Peyer's patch (tissue), 4 donors: Measurements from ENCODE around the gene NUDCD3. TPM values are rescaled to one million over a fixed set of nuclear protein-coding genes. Genes with fewer than 3 reads are reported as not detected.

Experiments used
- DNase-seq, 3 donors: peaks; one replicate each; pipeline ENCODE4 v3.0.0-alpha.2; 2017 to 2019
- H3K27ac ChIP-seq, 4 donors: fragments of 200-600 bp; sonication (generic); one replicate each; pipeline ENCODE4 v1.5.1; 2016 to 2019
- H3K27me3 ChIP-seq, 2 donors: fragments of 200-600 bp; sonication (generic); one replicate each; pipeline ENCODE4 v1.5.1; 2019
- H3K36me3 ChIP-seq, 3 donors: fragments of 200-600 bp; sonication (generic); one replicate each; pipeline ENCODE4 v1.5.1; 2016 to 2019
- H3K4me1 ChIP-seq, 4 donors: fragments of 200-600 bp; sonication (generic); one replicate each; pipeline ENCODE4 v1.5.1; 2016 to 2019
- H3K4me3 ChIP-seq, 4 donors: fragments of 200-600 bp; sonication (generic); 1 replicate in 3 of 4; 2 replicates in 1 of 4; pipeline ENCODE4 v1.5.1; 2016 to 2019; ENCODE audit warnings: mild to moderate bottlenecking in 1 of 4
- H3K9me3 ChIP-seq, 4 donors: fragments of 200-600 bp; sonication (generic); one replicate each; pipeline ENCODE4 v1.5.1; 2016 to 2019; ENCODE audit warnings: mild to moderate bottlenecking in 1 of 4
- POLR2A ChIP-seq, 2 donors: fragments of 450-650 bp; IDR thresholded peaks; one replicate each; pipeline ENCODE4 v1.5.1; 2017; ENCODE audit warnings: antibody characterized with exemption in 2 of 2, mild to moderate bottlenecking in 2 of 2, moderate library complexity in 2 of 2
- total RNA-seq, 4 donors: library from RNA; depleted of rRNA; stranded (reverse); fragments of >200 nt; gene quantifications; one replicate each; pipeline ENCODE4 v1.1.0, GENCODE V29; 2016
- TF ChIP-seq, protein P1 (sequence below), 6 experiments: fragments of 450-650 bp in 4 of 6; fragments of 200-600 bp in 2 of 6; sonication (generic) in 1 of 6; IDR thresholded peaks; one replicate each; pipeline ENCODE4 v1.5.1; 2017 to 2019; ENCODE audit warnings: antibody characterized with exemption in 6 of 6, mild to moderate bottlenecking in 3 of 6, moderate library complexity in 1 of 6

The NUDCD3 gene
- total RNA-seq, 4 donors from 2014 or later = 32.9 to 61.9 (median 44.1) TPM

DNA sequence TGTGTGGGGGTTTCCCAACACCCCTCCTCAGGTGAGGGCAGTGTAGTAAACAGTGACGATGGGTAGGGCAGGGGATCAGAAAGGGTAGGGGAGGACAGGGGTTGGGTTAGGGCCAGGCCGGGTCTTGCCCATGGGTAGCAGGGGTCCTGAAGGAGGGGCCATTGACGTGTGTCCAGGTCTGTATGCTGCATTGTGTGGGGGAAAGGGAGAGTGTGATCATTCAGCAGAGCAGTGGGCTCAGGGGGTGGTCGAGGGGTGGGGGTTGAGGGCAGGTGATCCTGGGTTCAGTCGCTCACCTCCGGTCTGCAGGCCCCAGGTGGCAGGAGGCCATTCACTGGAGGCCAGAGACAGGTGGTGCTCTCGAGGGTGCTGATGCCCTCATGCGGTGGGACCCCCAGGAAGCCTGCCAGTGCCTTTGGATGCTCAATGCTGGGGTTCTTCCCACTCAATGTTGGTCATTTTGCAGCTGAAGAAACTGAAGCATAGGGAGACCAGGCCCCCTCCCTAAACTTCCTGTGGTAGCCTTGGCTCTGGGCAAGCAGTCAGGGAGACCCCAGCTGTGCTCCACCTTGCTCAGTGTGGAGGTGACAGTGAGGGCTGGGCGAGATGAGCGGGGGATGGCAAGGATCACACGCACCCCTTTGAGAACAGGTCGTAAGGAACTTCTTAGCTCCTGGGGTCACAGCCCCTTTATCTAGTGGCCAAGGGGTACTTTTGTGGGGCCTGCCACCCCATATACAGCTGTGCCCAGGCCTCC lies 116.3 kb downstream of the NUDCD3 start:
- TF ChIP-seq, protein P1, sequence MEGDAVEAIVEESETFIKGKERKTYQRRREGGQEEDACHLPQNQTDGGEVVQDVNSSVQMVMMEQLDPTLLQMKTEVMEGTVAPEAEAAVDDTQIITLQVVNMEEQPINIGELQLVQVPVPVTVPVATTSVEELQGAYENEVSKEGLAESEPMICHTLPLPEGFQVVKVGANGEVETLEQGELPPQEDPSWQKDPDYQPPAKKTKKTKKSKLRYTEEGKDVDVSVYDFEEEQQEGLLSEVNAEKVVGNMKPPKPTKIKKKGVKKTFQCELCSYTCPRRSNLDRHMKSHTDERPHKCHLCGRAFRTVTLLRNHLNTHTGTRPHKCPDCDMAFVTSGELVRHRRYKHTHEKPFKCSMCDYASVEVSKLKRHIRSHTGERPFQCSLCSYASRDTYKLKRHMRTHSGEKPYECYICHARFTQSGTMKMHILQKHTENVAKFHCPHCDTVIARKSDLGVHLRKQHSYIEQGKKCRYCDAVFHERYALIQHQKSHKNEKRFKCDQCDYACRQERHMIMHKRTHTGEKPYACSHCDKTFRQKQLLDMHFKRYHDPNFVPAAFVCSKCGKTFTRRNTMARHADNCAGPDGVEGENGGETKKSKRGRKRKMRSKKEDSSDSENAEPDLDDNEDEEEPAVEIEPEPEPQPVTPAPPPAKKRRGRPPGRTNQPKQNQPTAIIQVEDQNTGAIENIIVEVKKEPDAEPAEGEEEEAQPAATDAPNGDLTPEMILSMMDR (IDR thresholded peaks at IDR 0.05) = no peak
- no peak for DNase-seq

DNA sequence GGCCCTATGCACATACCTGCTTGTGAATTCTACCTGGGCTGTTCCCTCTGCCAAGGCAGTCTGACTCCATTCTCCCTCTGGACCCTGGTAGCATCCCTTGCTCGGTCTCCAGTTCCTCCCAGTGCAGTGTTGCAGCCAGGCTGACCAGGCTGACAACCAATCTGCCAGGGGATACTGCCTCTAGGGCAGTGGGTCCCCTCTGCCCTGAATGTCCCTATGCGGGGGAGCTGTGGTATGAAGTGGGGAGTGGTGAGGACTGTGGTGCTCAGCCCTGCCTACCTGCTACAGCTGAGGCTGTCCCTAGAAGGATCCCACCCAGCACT lies 117.1 kb downstream of the NUDCD3 start:
- H3K27ac ChIP-seq = no peak overlapping the region
- DNase-seq = no peak
- no peaks in the 10 kb centered on the region for H3K9me3 ChIP-seq
- H3K27me3 ChIP-seq = no peaks in the 10 kb centered on the region
- H3K36me3 ChIP-seq = no peaks in the 10 kb centered on the region
- TF ChIP-seq, protein P1 (IDR thresholded peaks at IDR 0.05) = no peak
- no peak for TF ChIP-seq POLR2A (IDR thresholded peaks at IDR 0.05)
- no peaks in the 10 kb centered on the region for H3K4me1 ChIP-seq
- no peak overlapping the region for H3K4me3 ChIP-seq

More for the DNA sequence above, 116.3 kb downstream of the NUDCD3 start:
- H3K9me3 ChIP-seq = no peaks in the 10 kb centered on the region
- no peaks in the 10 kb centered on the region for H3K27me3 ChIP-seq
- no peak overlapping the region for H3K4me3 ChIP-seq
- no peak overlapping the region for H3K27ac ChIP-seq
- no peaks in the 10 kb centered on the region for H3K4me1 ChIP-seq
- no peaks in the 10 kb centered on the region for H3K36me3 ChIP-seq

DNA sequence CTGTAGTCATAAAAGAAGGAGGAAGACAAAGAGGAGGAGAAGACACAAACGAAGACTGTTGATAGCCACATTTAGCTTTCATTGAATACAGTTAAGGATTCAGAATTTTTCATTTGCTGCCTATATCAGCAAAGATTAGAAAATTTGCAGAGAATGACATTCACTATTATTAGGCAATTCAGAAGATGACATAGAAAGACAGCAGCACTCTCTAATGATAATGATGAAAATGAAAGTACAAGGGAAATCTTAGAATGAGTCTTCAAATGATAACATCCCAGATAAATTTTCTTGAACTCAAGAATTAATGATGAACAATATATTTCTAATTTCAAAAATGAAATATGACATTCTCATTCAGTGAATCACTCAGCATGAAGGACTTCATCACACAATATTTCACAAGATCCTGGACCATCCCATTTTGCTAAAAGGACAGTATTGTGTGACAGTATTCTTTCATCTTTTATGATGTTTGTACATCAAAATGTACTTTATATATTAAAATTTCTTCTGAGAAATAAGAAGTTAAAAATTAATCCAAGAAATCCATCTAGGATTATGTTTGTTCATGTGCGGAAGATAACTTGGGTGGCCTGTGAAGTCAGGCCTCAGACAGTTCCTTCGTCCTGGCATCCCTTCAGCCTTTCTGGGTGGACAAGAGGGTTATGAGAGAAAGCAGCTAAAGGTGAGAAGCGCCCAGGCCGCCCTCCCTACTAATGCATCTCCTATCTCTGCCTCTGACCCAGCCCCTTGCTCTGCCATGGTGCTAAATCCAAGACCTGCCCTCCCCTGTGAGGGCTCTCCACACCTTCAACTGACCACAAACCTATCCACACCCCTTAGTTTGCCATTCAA lies 117.7 kb downstream of the NUDCD3 start:
- no peaks in the 10 kb centered on the region for H3K27me3 ChIP-seq
- no peaks in the 10 kb centered on the region for H3K4me1 ChIP-seq
- DNase-seq = no peak

DNA sequence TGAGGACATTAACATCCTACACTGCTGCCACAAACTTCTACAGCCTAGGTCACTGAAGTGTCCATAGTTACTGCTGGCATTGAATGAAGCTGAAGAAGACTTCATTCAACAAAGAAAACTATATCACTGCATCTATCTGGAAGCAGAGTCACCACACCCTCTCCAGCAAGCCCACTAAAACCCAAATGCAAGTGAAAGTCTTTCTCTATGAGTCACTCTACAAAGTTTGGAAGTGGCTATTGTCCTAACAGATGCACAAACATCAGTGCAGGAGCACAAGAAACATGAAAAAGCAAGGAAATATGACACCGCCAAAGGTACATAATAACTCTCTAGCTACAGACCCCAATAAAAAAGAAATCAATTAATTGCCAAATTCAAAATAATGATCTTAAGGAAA lies 121.6 kb downstream of the NUDCD3 start:
- no peaks in the 10 kb centered on the region for H3K4me1 ChIP-seq

More for the DNA sequence above, 117.7 kb downstream of the NUDCD3 start:
- no peaks in the 10 kb centered on the region for H3K36me3 ChIP-seq
- TF ChIP-seq, protein P1 (IDR thresholded peaks at IDR 0.05) = no peak
- TF ChIP-seq POLR2A (IDR thresholded peaks at IDR 0.05) = no peak
- H3K9me3 ChIP-seq = no peaks in the 10 kb centered on the region
- no peak overlapping the region for H3K27ac ChIP-seq
- H3K4me3 ChIP-seq = no peak overlapping the region

DNA sequence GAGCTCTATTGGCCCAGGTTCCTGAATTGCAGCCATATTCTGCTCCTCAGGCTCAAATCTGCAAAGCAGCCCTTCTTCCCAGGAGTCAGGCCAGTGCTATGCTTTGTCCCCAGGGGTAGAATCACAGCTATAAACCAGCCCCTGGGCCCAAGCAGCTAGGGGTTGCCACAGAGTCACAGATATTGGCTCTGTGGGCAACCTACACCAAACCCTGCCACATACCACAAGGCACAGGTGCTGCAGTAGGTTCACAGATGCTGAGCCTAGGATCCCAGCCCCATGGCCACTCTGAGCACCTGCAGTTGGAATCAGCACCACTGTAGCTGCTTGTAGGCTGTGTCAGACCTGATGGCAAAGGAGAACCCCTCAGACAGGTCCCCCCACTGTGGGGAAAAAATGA lies 122.0 kb downstream of the NUDCD3 start:
- H3K27me3 ChIP-seq = no peaks in the 10 kb centered on the region
- no peak for DNase-seq
- H3K4me3 ChIP-seq = no peak overlapping the region
- no peak overlapping the region for H3K27ac ChIP-seq
- no peaks in the 10 kb centered on the region for H3K4me1 ChIP-seq
- no peaks in the 10 kb centered on the region for H3K36me3 ChIP-seq
- H3K9me3 ChIP-seq = no peaks in the 10 kb centered on the region
- TF ChIP-seq POLR2A (IDR thresholded peaks at IDR 0.05) = no peak
- TF ChIP-seq, protein P1 (IDR thresholded peaks at IDR 0.05) = no peak

More for the DNA sequence above, 121.6 kb downstream of the NUDCD3 start:
- no peaks in the 10 kb centered on the region for H3K27me3 ChIP-seq
- no peak overlapping the region for H3K4me3 ChIP-seq
- no peak for DNase-seq
- no peak overlapping the region for H3K27ac ChIP-seq
- no peaks in the 10 kb centered on the region for H3K36me3 ChIP-seq
- no peaks in the 10 kb centered on the region for H3K9me3 ChIP-seq
- no peak for TF ChIP-seq POLR2A (IDR thresholded peaks at IDR 0.05)

DNA sequence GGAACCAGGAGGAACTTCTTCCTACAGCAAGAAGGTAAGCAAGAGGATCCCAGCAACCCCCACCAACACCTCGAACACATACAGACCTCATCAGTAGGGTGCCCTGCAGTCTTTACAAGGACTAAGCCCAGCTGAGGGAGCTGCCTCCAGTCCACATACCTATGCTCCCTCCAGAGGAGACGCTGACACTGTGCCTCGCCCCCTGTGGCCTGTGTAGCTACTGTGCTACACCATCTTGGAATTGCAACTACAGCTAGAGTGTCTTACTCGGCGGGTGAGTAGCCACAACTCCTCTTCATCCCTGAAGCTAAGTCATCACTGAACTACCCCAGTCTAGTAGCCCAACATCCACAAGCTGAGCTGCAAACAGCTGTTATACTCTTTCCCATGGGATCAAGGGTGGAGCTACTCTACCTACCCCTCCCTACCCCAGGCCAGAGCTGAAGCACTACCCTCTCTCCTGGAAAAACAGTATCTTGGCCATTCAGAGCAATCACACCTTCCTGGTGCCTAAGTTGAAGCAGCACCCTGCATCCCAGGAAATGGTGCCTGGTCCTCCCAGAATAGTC lies 122.9 kb downstream of the NUDCD3 start:
- no peaks in the 10 kb centered on the region for H3K36me3 ChIP-seq
- no peak overlapping the region for H3K27ac ChIP-seq

More for the DNA sequence above, 122.9 kb downstream of the NUDCD3 start:
- no peak for TF ChIP-seq POLR2A (IDR thresholded peaks at IDR 0.05)
- TF ChIP-seq, protein P1 (IDR thresholded peaks at IDR 0.05) = no peak
- Histone ChIP-seq H3K4me3 (no peak overlapping the region), H3K27me3 (no peaks in the 10 kb centered on the region), H3K9me3 (no peaks in the 10 kb centered on the region), H3K4me1 (no peaks in the 10 kb centered on the region)
- no peak for DNase-seq
